Suprapubic skin (tissue), 4 donors: ENCODE results near the gene NAALADL2. TPM values are rescaled to one million over a fixed set of nuclear protein-coding genes. Genes with fewer than 3 reads are reported as not detected.

Experiments used
- DNase-seq, 2 donors: peaks; one replicate each; pipeline ENCODE4 v3.0.0-alpha.2; 2019; ENCODE audit warnings: low spot score in 2 of 2
- H3K27ac ChIP-seq: fragments of 200-600 bp; sonication (generic); one replicate; pipeline ENCODE4 v1.5.1; 2019
- H3K27me3 ChIP-seq: fragments of 200-600 bp; sonication (generic); one replicate; pipeline ENCODE4 v1.5.1; 2019
- H3K36me3 ChIP-seq: fragments of 200-600 bp; sonication (generic); one replicate; pipeline ENCODE4 v1.5.1; 2019
- H3K4me1 ChIP-seq: fragments of 200-600 bp; sonication (generic); one replicate; pipeline ENCODE4 v1.5.1; 2019
- H3K4me3 ChIP-seq: fragments of 200-600 bp; sonication (generic); one replicate; pipeline ENCODE4 v1.5.1; 2019; ENCODE audit warnings: mild to moderate bottlenecking
- H3K9me3 ChIP-seq: fragments of 200-600 bp; sonication (generic); one replicate; pipeline ENCODE4 v1.5.1; 2019
- EP300 ChIP-seq: sonication (generic); formaldehyde crosslinking; IDR thresholded peaks from one replicate; pipeline ENCODE4 v1.6.1; 2017; ENCODE audit warnings: antibody characterized with exemption
- POLR2A ChIP-seq, 2 donors: fragments of 450-650 bp; IDR thresholded peaks; one replicate each; pipeline ENCODE4 v1.6.1; 2017; ENCODE audit warnings: antibody characterized with exemption in 2 of 2, mild to moderate bottlenecking in 2 of 2, moderate library complexity in 2 of 2
- POLR2AphosphoS5 ChIP-seq, 3 donors: sonication (generic); formaldehyde crosslinking; IDR thresholded peaks; one replicate each; pipeline ENCODE4 v1.6.1; 2017; ENCODE audit warnings: antibody characterized with exemption in 3 of 3
- WGBS: methylation state at CpG from one replicate; pipeline ENCODE4 v1.1.5; 2018; 5-methylcytosine and 5-hydroxymethylcytosine counted together
- total RNA-seq, 4 donors: library from RNA; depleted of rRNA; stranded (reverse); fragments of >200 nt; gene quantifications; one replicate each; pipeline ENCODE4 v1.1.0, GENCODE V29; 2016
- TF ChIP-seq, protein P1 (sequence below), 2 donors: fragments of 200-600 bp in 1 of 2; fragments of 450-650 bp in 1 of 2; sonication (generic) in 1 of 2; IDR thresholded peaks; one replicate each; pipeline ENCODE4 v1.5.1; 2016 to 2019; ENCODE audit warnings: antibody characterized with exemption in 2 of 2, mild to moderate bottlenecking in 1 of 2, moderate library complexity in 1 of 2

The NAALADL2 gene
- total RNA-seq, 4 donors from 2014 or later = 4.0 to 10.5 (median 8.5) TPM

DNA sequence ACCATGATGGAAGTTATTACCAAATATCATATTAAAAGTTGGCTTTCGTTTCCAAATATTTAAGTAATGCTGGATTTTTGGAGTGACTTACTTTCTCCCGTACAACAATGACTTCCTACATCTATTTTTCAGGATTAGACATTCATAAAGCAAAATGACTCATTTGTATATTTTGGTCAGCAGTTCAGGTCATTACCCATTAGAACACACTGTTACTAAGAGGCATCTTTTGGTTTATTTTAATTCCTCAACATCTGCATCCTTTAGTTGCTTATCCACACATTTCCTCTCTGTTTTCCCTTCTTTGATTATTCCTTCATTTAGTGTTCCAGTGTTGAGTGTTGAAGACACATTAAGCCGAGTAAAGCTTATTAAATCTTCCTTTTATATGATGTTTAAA, 348.2 kb downstream of the NAALADL2 start:
- H3K36me3 ChIP-seq = no peaks in the 10 kb centered on the region
- WGBS = 77% methylated on average over 3 of the region's 3 CpGs
- H3K27ac ChIP-seq = no peak overlapping the region
- no peaks in the 10 kb centered on the region for H3K27me3 ChIP-seq
- DNase-seq = no peak
- H3K4me1 ChIP-seq = peaks cover under 1% of the 10 kb centered on the region
- TF ChIP-seq, protein P1, sequence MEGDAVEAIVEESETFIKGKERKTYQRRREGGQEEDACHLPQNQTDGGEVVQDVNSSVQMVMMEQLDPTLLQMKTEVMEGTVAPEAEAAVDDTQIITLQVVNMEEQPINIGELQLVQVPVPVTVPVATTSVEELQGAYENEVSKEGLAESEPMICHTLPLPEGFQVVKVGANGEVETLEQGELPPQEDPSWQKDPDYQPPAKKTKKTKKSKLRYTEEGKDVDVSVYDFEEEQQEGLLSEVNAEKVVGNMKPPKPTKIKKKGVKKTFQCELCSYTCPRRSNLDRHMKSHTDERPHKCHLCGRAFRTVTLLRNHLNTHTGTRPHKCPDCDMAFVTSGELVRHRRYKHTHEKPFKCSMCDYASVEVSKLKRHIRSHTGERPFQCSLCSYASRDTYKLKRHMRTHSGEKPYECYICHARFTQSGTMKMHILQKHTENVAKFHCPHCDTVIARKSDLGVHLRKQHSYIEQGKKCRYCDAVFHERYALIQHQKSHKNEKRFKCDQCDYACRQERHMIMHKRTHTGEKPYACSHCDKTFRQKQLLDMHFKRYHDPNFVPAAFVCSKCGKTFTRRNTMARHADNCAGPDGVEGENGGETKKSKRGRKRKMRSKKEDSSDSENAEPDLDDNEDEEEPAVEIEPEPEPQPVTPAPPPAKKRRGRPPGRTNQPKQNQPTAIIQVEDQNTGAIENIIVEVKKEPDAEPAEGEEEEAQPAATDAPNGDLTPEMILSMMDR (IDR thresholded peaks at IDR 0.05) = no peak
- TF ChIP-seq EP300 = no peak
- H3K9me3 ChIP-seq = no peaks in the 10 kb centered on the region
- H3K4me3 ChIP-seq = no peak overlapping the region

DNA sequence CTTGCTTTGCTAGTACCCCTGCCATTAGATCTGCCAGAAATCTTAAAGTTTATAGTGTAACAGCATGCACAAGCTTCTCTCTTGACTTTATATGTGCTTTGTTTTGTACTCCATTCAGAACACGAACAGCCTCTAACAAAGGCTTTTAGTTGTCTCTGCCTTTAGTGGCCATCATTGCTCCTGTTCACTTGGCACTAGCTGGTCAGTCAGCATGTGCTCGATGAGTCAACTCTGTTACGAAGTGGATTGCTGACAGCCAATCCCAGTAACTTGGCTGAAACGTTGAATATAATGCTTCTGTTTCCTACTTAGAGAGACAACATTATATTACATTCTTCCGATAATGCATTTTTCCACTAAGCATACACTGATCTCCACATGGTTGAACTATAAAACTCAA, 349.2 kb downstream of the NAALADL2 start:
- H3K4me1 ChIP-seq = peaks cover 10% of the 10 kb centered on the region
- no peak overlapping the region for H3K27ac ChIP-seq
- no peak overlapping the region for H3K4me3 ChIP-seq
- TF ChIP-seq POLR2AphosphoS5 (IDR thresholded peaks at IDR 0.05) = no peak
- TF ChIP-seq, protein P1 (IDR thresholded peaks at IDR 0.05) = no peak
- no peak for TF ChIP-seq EP300
- TF ChIP-seq POLR2A (IDR thresholded peaks at IDR 0.05) = no peak
- 60% methylated on average over 5 of the region's 5 CpGs for WGBS
- no peak for DNase-seq
- H3K9me3 ChIP-seq = no peaks in the 10 kb centered on the region
- H3K36me3 ChIP-seq = no peaks in the 10 kb centered on the region
- H3K27me3 ChIP-seq = no peaks in the 10 kb centered on the region

DNA sequence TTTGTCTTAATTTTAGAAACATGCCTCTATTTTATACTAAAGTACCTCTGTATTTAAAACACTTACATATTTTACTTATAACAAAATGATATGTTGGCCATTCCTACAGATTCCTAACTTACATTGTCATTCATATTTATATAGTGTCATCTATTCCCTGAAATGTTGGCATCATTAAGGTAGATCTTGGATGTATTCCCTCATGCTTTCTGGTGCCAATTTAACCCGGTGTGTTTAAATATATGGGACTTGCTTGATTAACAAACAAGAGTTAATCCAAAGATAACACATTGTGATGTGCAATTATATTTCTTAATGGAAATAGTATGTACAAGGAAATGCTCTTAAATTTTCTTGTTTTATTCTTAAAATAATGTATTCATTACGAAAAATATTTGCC, 352.3 kb downstream of the NAALADL2 start:
- DNase-seq = no peak
- Histone ChIP-seq H3K4me1 (peaks cover 12% of the 10 kb centered on the region), H3K36me3 (no peaks in the 10 kb centered on the region), H3K27me3 (no peaks in the 10 kb centered on the region), H3K27ac (no peak overlapping the region), H3K9me3 (no peaks in the 10 kb centered on the region), H3K4me3 (no peak overlapping the region)
- TF ChIP-seq, protein P1 (IDR thresholded peaks at IDR 0.05) = no peak
- TF ChIP-seq POLR2AphosphoS5 (IDR thresholded peaks at IDR 0.05) (no peak), EP300 (no peak), POLR2A (IDR thresholded peaks at IDR 0.05) (no peak)
- WGBS = 69% methylated on average over 2 of the region's 2 CpGs

DNA sequence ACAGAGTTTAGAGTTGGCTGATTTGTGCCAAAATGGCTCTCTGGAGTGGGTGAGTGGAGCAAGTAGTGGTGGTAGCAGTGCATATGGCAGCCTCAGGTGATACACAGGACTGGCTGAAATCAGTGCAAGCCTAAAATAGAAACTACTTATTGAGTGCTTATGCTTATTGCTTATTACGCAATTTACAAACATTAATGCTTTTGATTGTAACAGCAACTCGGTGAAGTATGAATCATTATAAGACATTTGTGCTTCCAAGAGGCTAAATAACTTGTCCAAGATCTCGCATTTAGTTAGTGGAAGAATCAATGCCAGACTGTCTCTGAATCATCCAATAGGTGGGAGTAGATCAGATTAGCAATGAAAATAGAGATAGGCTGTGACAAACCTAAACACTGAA, 353.8 kb downstream of the NAALADL2 start:
- TF ChIP-seq EP300 (no peak), POLR2AphosphoS5 (IDR thresholded peaks at IDR 0.05) (no peak), POLR2A (IDR thresholded peaks at IDR 0.05) (no peak)
- TF ChIP-seq, protein P1 (IDR thresholded peaks at IDR 0.05) = no peak
- DNase-seq = no peak

DNA sequence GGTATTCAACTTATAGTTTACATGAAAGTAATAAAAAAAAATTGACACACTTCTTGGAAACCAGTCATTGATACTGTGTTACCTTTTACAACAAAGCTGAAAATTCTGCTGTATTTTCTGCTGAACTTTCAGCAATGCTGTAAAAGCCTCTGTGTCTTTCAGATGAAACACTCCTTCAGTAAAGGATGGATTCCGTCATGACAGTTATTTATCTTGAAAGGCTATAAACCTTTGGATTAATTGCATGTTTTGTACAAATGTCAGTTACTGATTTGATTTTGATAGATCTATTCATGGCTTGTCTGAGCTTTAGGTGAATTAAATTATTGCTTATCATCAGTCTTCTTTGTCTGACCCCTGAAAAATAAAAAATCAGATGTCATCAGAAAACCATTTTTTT, 355.1 kb downstream of the NAALADL2 start:
- DNase-seq = no peak
- no peak for TF ChIP-seq POLR2AphosphoS5 (IDR thresholded peaks at IDR 0.05)
- no peak for TF ChIP-seq EP300
- TF ChIP-seq, protein P1 (IDR thresholded peaks at IDR 0.05) = no peak
- TF ChIP-seq POLR2A (IDR thresholded peaks at IDR 0.05) = no peak
- WGBS = 82% methylated on average over 1 of the region's 1 CpG
- no peak overlapping the region for H3K27ac ChIP-seq
- no peak overlapping the region for H3K4me3 ChIP-seq
- no peaks in the 10 kb centered on the region for H3K27me3 ChIP-seq
- no peaks in the 10 kb centered on the region for H3K9me3 ChIP-seq
- no peaks in the 10 kb centered on the region for H3K36me3 ChIP-seq
- peaks cover 12% of the 10 kb centered on the region for H3K4me1 ChIP-seq

More for the DNA sequence above, 353.8 kb downstream of the NAALADL2 start:
- Histone ChIP-seq H3K27ac (no peak overlapping the region), H3K27me3 (no peaks in the 10 kb centered on the region), H3K9me3 (no peaks in the 10 kb centered on the region), H3K4me3 (no peak overlapping the region), H3K36me3 (no peaks in the 10 kb centered on the region), H3K4me1 (peaks cover 12% of the 10 kb centered on the region)
- WGBS = 41% methylated on average over 3 of the region's 3 CpGs
